ENCODE results near the gene SLC38A3.

Gene SLC38A3

DNA sequence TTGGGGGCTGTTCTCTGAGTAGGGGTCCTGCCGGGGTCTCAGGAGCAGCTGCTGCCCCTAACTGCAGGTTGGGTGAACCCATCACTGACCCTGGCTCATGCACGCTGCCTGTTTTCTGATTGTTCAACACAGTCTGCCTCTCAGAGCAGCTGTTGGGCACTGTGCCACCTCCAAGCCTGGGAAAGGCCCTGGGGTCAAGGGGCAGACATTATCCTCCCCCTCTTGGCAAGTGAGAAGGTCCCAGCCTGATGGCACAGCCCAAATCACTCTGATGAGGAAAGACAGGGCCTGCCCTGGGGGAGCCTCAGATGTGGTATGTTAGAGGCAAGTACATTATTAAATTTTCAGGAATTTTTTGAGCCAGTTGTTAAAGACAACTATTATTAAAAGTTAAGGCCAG is 27.7 kb upstream of the SLC38A3 start:
- no peak for TF ChIP-seq ZFX (IDR thresholded peaks at IDR 0.05; ENCODE audit: borderline replicate concordance)
- TF ChIP-seq, protein P1, sequence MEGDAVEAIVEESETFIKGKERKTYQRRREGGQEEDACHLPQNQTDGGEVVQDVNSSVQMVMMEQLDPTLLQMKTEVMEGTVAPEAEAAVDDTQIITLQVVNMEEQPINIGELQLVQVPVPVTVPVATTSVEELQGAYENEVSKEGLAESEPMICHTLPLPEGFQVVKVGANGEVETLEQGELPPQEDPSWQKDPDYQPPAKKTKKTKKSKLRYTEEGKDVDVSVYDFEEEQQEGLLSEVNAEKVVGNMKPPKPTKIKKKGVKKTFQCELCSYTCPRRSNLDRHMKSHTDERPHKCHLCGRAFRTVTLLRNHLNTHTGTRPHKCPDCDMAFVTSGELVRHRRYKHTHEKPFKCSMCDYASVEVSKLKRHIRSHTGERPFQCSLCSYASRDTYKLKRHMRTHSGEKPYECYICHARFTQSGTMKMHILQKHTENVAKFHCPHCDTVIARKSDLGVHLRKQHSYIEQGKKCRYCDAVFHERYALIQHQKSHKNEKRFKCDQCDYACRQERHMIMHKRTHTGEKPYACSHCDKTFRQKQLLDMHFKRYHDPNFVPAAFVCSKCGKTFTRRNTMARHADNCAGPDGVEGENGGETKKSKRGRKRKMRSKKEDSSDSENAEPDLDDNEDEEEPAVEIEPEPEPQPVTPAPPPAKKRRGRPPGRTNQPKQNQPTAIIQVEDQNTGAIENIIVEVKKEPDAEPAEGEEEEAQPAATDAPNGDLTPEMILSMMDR (IDR thresholded peaks at IDR 0.05): no peak
- no peak overlapping the region for H3K27ac ChIP-seq

DNA sequence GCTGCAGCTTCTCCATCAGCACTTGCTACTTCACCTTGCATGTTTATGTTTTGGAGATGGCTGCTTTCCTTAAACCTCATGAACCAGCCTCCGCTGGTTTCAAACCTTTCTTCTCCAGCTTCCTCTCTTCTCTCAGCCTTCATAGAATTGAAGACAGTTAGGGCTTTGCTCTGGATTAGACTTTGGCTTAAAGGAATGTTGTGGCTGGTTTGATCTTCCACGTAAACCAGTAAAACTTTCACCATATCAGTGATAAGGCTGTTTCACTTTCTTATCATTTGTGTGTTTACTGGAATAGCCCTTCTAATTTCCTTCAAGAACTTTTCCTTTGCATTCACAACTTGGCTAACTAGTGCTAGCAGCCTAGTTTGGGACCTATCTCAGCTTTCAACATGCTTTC is 25.4 kb upstream of the SLC38A3 start:
- no peak overlapping the region for H3K27ac ChIP-seq
- TF ChIP-seq, protein P1 (IDR thresholded peaks at IDR 0.05): no peak
- no peak for TF ChIP-seq ZFX (IDR thresholded peaks at IDR 0.05; ENCODE audit: borderline replicate concordance)

DNA sequence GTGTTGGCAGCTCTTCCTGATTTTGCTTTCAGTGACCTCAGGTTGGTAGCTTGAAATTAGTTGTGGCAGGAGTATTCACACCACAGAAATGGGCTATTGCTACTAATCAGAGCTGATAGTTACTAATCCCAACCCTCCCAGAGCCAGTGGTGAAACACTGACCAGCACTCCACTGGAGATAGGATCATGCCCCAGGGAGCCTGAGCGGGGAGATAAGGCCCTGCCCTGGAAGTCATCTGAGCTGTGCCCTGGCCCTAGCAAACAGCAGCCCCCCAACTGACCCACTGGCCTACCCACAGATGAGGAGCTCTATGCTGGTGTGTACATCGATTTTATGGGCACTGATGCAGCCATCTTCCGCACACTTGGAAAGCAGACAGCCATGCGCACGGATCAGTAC is 23.1 kb upstream of the SLC38A3 start:
- TF ChIP-seq, protein P1 (IDR thresholded peaks at IDR 0.05): no peak
- no peak for TF ChIP-seq ZFX (IDR thresholded peaks at IDR 0.05; ENCODE audit: borderline replicate concordance)

DNA sequence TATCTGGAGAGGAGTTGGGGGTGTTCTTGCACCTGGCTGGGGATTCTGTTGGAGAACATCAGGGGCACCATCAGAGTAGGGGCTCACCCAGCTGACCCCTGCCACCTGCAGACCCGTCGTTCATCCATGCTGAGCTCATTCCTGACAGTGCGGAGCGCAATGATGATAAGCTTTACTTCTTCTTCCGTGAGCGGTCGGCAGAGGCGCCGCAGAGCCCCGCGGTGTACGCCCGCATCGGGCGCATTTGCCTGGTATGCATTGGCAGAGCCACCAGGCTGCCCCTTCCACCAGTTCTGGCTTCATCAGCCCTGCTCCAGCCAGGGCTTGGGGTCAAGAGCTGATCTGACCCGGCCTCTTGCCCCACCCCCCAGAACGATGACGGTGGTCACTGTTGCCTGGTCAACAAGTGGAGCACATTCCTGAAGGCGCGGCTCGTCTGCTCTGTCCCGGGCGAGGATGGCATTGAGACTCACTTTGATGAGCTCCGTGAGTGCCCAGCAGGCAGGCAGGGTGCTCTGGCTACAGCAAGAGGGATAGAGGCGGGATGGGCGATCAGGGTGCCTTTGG is 22.5 kb upstream of the SLC38A3 start:
- TF ChIP-seq, protein P1 (IDR thresholded peaks at IDR 0.05): no peak
- TF ChIP-seq ZFX (IDR thresholded peaks at IDR 0.05; ENCODE audit: borderline replicate concordance): no peak
- no peak overlapping the region for H3K27ac ChIP-seq

More for the DNA sequence above, 23.1 kb upstream of the SLC38A3 start:
- no peak overlapping the region for H3K27ac ChIP-seq

DNA sequence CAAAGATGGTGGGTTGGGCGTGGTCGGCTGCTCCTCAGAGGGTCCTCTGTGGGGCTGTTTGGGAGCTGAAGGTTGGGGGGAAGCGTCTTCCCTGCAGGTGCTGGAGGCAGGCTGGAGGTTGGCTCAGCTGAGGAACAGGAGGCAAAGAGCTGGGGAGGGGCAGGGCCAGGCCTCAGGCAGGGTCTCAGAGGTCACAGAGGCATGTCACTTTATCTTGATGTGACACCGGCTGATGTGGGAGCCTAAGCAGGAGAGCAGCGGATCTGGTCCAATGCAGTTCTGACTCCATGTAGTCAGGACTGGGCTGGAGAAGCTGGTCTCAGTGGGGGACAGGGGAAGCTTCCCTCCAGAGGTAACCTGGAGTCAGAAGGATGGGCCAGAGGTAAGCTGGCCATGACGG is 21.3 kb upstream of the SLC38A3 start:
- H3K27ac ChIP-seq: no peak overlapping the region
- no peak for TF ChIP-seq ZFX (IDR thresholded peaks at IDR 0.05; ENCODE audit: borderline replicate concordance)
- TF ChIP-seq, protein P1 (IDR thresholded peaks at IDR 0.05): no peak

DNA sequence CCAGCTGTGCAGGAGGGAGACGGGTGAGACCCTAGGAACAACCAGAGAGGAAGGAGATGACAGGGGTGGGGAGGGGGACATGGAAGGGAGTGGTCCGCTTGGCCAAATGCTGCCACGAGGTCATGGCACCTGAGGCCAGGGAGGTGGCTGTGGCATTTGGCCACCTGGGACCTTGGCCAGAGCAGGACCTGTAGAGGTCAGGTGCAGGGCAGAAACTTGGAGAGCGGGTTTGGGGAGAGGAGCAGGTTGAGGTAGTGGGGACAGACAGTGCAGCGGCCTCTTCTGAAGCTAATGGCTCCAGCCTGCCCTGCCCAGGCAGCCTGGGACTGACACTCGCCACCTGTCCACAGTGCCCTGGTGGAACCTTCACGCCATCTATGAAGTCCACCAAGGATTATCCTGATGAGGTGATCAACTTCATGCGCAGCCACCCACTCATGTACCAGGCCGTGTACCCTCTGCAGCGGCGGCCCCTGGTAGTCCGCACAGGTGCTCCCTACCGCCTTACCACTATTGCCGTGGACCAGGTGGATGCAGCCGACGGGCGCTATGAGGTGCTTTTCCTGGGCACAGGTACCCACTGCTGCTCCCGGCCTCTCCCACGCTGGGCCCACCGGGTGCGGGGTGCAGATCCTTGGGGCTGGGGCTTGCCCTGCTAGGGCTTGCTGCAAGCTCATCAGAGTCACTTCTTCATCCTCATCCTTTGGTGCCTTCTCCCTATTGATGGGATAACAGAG is 20.7 kb upstream of the SLC38A3 start:
- no peak for TF ChIP-seq ZFX (IDR thresholded peaks at IDR 0.05; ENCODE audit: borderline replicate concordance)
- TF ChIP-seq, protein P1 (IDR thresholded peaks at IDR 0.05): no peak
- H3K27ac ChIP-seq: no peak overlapping the region

DNA sequence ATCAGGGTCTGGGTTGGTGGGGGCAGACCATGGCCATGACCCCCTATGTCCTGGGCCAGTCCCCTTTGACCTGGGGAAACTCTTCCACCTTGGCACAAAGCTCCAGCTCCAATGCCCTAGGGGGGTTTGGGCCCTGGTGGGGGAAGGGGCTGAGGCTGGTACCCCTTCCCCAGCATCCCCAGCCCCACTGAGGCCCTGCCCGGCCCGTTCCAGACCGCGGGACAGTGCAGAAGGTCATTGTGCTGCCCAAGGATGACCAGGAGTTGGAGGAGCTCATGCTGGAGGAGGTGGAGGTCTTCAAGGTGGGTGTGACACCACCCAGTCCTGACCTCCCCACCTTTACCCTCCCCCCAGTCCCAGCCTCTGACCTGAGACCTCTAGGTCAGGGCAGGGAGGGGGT is 19.8 kb upstream of the SLC38A3 start:
- TF ChIP-seq, protein P1 (IDR thresholded peaks at IDR 0.05): no peak
- TF ChIP-seq ZFX (IDR thresholded peaks at IDR 0.05; ENCODE audit: borderline replicate concordance): no peak
- no peak overlapping the region for H3K27ac ChIP-seq
